CD14-positive monocyte (primary cell): Measurements from ENCODE around the gene TAS2R10. TPM values are rescaled to one million over a fixed set of nuclear protein-coding genes. Genes with fewer than 3 reads are reported as not detected.

Experiments
- DNase-seq, 3 donors: peaks; one replicate each; pipeline ENCODE4 v3.0.0-alpha.2; 2011 to 2022
- H2AFZ ChIP-seq: 2 replicates; pipeline ENCODE4 v1.6.0; 2012; ENCODE audit warnings: mild to moderate bottlenecking, low read depth, low read length, inconsistent platforms; ENCODE audit not compliant: insufficient read depth, poor library complexity, severe bottlenecking
- H3K27ac ChIP-seq, 2 donors: 1 replicate in 1 of 2; 2 replicates in 1 of 2; pipeline ENCODE4 v1.5.1; 2012 to 2013; ENCODE audit warnings: low read length in 2 of 2, control low read depth in 1 of 2, inconsistent platforms in 1 of 2, low read depth in 1 of 2, mild to moderate bottlenecking in 1 of 2
- H3K27me3 ChIP-seq, 2 donors: one replicate each; pipeline versions ENCODE4 v1.6.0 to v1.6.1; 2011 to 2013; ENCODE audit warnings: low read length in 2 of 2; ENCODE audit not compliant: control insufficient read depth in 2 of 2, insufficient read depth in 2 of 2
- H3K36me3 ChIP-seq, 2 donors: replicated peaks in 1 of 2; 1 replicate in 1 of 2; 2 replicates in 1 of 2; pipeline versions ENCODE4 v1.5.1 to v1.6.1; 2012 to 2013; ENCODE audit warnings: low read length in 2 of 2, control low read depth in 1 of 2, inconsistent platforms in 1 of 2, mild to moderate bottlenecking in 1 of 2; ENCODE audit not compliant: insufficient read depth in 2 of 2, control insufficient read depth in 1 of 2
- H3K4me1 ChIP-seq, 2 donors: 1 replicate in 1 of 2; 2 replicates in 1 of 2; pipeline versions ENCODE4 v1.5.1 to v1.6.1; 2012 to 2013; ENCODE audit warnings: low read length in 2 of 2, control low read depth in 1 of 2, inconsistent platforms in 1 of 2, mild to moderate bottlenecking in 1 of 2, moderate library complexity in 1 of 2; ENCODE audit not compliant: insufficient read depth in 2 of 2, control insufficient read depth in 1 of 2
- H3K4me2 ChIP-seq: replicated peaks from 2 replicates; pipeline ENCODE3; 2012; ENCODE audit warnings: low read length, moderate library complexity, mild to moderate bottlenecking; ENCODE audit not compliant: poor library complexity, severe bottlenecking; ENCODE audit errors: extremely low read depth
- H3K4me3 ChIP-seq, 3 experiments: fragments of 200-600 bp in 1 of 3; sonication (generic) in 1 of 3; replicated peaks in 1 of 3; 1 replicate in 2 of 3; 2 replicates in 1 of 3; pipeline ENCODE4 v1.5.1; 2011 to 2013; ENCODE audit warnings: low read length in 3 of 3, mild to moderate bottlenecking in 3 of 3, control low read depth in 2 of 3, low read depth in 2 of 3, inconsistent platforms in 1 of 3, moderate library complexity in 1 of 3
- H3K79me2 ChIP-seq: 2 replicates; pipeline ENCODE4 v1.6.0; 2012; ENCODE audit warnings: mild to moderate bottlenecking, control low read depth, inconsistent platforms, low read length, moderate library complexity; ENCODE audit not compliant: insufficient read depth
- H3K9ac ChIP-seq: 2 replicates; pipeline ENCODE4 v1.6.0; 2017; ENCODE audit warnings: low read length, mild to moderate bottlenecking; ENCODE audit not compliant: insufficient read depth, poor library complexity, severe bottlenecking
- H3K9me3 ChIP-seq, 2 donors: replicated peaks in 1 of 2; 1 replicate in 1 of 2; 2 replicates in 1 of 2; pipeline versions ENCODE4 v1.5.1 to v1.6.1; 2012 to 2013; ENCODE audit warnings: low read length in 2 of 2, control low read depth in 1 of 2; ENCODE audit not compliant: control insufficient read depth in 1 of 2, insufficient read depth in 1 of 2
- H4K20me1 ChIP-seq: 2 replicates; pipeline ENCODE4 v1.6.0; 2012; ENCODE audit warnings: mild to moderate bottlenecking, low read length, control low read depth, moderate library complexity; ENCODE audit not compliant: insufficient read depth
- H3K27ac Mint-ChIP-seq, 7 donors: one replicate each; pipeline ENCODE4 v1.8.0; 2020; ENCODE audit warnings: mild to moderate bottlenecking in 7 of 7, mixed read lengths in 7 of 7, moderate library complexity in 6 of 7, inconsistent platforms in 2 of 7
- H3K27me3 Mint-ChIP-seq, 3 donors: one replicate each; pipeline ENCODE4 v1.8.0; 2021 to 2022; ENCODE audit warnings: low read depth in 3 of 3, mild to moderate bottlenecking in 3 of 3, mixed read lengths in 3 of 3, moderate library complexity in 3 of 3, inconsistent platforms in 1 of 3
- H3K36me3 Mint-ChIP-seq, 2 donors: one replicate each; pipeline ENCODE4 v1.8.0; 2020; ENCODE audit warnings: mixed read lengths in 2 of 2, inconsistent platforms in 1 of 2, mild to moderate bottlenecking in 1 of 2
- H3K4me1 Mint-ChIP-seq: one replicate; pipeline ENCODE4 v1.8.0; 2020; ENCODE audit warnings: mild to moderate bottlenecking, mixed read lengths
- H3K4me3 Mint-ChIP-seq, 2 donors: one replicate each; pipeline ENCODE4 v1.8.0; 2020; ENCODE audit warnings: mild to moderate bottlenecking in 2 of 2, mixed read lengths in 2 of 2, moderate library complexity in 1 of 2
- H3K9me3 Mint-ChIP-seq, 7 donors: one replicate each; pipeline ENCODE4 v1.8.0; 2020 to 2022; ENCODE audit warnings: mixed read lengths in 7 of 7, mild to moderate bottlenecking in 6 of 7, moderate library complexity in 6 of 7, inconsistent platforms in 2 of 7
- WGBS: methylation state at CpG from one replicate; pipeline ENCODE4 v1.1.5; 2013; ENCODE audit warnings: missing lambda C conversion rate; ENCODE audit not compliant: insufficient coverage; 5-methylcytosine and 5-hydroxymethylcytosine counted together
- intact Hi-C, 2 donors: fragments of 100-400 bp; cut with micrococcal nuclease; formaldehyde crosslinking; loops; one replicate each; pipeline versions ENCODE4 v1.15.0 to v1.15.1; 2023
- polyA plus RNA-seq, 3 donors: library from polyadenylated mRNA; depleted of rRNA in 1 of 3; unstranded in 2 of 3; stranded (reverse) in 1 of 3; fragments of 300-500 nt in 2 of 3; fragments of >200 nt in 1 of 3; fragmentation: Illumina TruSeq in 2 of 3; gene quantifications; 1 replicate in 2 of 3; 2 replicates in 1 of 3; pipeline ENCODE4 v1.2.3, GENCODE V29; 2012 to 2021
- TF ChIP-seq, protein P1 (sequence below): fragments of 200-600 bp; IDR thresholded peaks from one replicate; pipeline ENCODE4 v1.8.0; 2022; ENCODE audit warnings: antibody characterized with exemption, mild to moderate bottlenecking

TAS2R10 gene
- polyA plus RNA-seq, 3 donors, result 0.08 TPM; not detected in 2

DNA sequence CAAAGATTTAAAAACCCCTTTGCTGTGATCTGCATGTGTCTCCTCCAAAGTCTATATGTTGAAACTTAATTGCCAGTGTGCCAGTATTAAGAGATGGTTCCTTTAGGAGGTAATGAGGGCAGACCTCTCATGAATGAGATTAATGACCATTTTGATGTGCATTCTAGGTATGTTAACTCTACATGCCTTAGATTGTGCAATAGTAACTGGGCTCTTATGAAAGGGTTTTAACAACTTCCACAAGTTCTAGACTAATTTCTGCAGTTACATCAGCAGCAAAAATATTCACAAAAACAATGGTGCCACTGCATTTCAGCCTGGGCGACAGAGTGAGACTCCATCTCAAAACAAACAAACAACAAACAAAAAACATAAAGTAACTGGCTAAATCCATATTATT, 3.8 kb upstream of the TAS2R10 start:
- no peak overlapping the region for H3K4me2 ChIP-seq
- no peak overlapping the region for H2AFZ ChIP-seq
- no peaks in the 10 kb centered on the region for H3K79me2 ChIP-seq
- no peaks in the 10 kb centered on the region for H4K20me1 ChIP-seq
- Mint-ChIP-seq H3K4me3 (no peak overlapping the region), H3K9me3 (peaks cover 0 to 7% (median 0%) of the 10 kb centered on the region in 7 donors), H3K36me3 (no peaks in the 10 kb centered on the region), H3K27ac (no peak overlapping the region), H3K27me3 (peaks cover 0 to 2% (median 0%) of the 10 kb centered on the region in 3 donors), H3K4me1 (no peaks in the 10 kb centered on the region)
- H3K4me1 ChIP-seq, result no peaks in the 10 kb centered on the region
- no peak for DNase-seq
- intact Hi-C loops, result no loop called here
- H3K9me3 ChIP-seq, result peaks cover 0 to 3% of the 10 kb centered on the region in 2 donors
- no peaks in the 10 kb centered on the region for H3K36me3 ChIP-seq
- no peak overlapping the region for H3K4me3 ChIP-seq
- H3K27ac ChIP-seq, result no peak overlapping the region
- H3K27me3 ChIP-seq, result no peaks in the 10 kb centered on the region
- WGBS, result no CpG with 5 or more reads among the region's 1 CpG
- TF ChIP-seq, protein P1, sequence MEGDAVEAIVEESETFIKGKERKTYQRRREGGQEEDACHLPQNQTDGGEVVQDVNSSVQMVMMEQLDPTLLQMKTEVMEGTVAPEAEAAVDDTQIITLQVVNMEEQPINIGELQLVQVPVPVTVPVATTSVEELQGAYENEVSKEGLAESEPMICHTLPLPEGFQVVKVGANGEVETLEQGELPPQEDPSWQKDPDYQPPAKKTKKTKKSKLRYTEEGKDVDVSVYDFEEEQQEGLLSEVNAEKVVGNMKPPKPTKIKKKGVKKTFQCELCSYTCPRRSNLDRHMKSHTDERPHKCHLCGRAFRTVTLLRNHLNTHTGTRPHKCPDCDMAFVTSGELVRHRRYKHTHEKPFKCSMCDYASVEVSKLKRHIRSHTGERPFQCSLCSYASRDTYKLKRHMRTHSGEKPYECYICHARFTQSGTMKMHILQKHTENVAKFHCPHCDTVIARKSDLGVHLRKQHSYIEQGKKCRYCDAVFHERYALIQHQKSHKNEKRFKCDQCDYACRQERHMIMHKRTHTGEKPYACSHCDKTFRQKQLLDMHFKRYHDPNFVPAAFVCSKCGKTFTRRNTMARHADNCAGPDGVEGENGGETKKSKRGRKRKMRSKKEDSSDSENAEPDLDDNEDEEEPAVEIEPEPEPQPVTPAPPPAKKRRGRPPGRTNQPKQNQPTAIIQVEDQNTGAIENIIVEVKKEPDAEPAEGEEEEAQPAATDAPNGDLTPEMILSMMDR, result no peak
- H3K9ac ChIP-seq, result no peak overlapping the region

DNA sequence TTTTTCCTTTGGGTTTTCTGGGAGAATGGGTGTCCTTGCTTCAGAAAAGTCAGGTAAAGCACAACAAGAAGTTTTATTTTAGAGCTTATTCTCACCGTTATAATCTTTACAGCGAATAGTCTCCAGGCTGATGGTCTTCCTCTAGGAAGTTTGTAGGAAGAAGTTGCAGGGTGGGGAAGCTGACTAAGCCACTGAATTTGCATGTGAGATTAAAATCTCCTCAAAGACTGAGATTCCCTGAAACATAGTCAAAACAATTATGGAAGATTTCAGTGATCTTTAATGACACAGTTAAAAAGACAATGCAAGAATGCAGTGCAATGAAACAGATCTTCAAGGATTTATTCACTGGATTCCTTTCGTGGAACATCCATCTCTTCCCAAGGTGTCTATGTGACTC, 1.2 kb downstream of the TAS2R10 start:
- Histone ChIP-seq H3K27ac (no peak overlapping the region), H2AFZ (no peak overlapping the region), H3K4me3 (no peak overlapping the region), H3K9ac (no peak overlapping the region), H4K20me1 (no peaks in the 10 kb centered on the region), H3K36me3 (no peaks in the 10 kb centered on the region), H3K9me3 (no peaks in the 10 kb centered on the region), H3K27me3 (no peaks in the 10 kb centered on the region), H3K79me2 (no peaks in the 10 kb centered on the region), H3K4me2 (no peak overlapping the region), H3K4me1 (no peaks in the 10 kb centered on the region)
- Mint-ChIP-seq H3K36me3 (no peaks in the 10 kb centered on the region), H3K27ac (no peak overlapping the region), H3K9me3 (no peaks in the 10 kb centered on the region), H3K27me3 (no peaks in the 10 kb centered on the region), H3K4me3 (no peak overlapping the region), H3K4me1 (no peaks in the 10 kb centered on the region)
- DNase-seq, result no peak
- TF ChIP-seq, protein P1, result no peak
- WGBS, result 100% methylated on average over 1 of the region's 3 CpGs
- intact Hi-C loops, result no loop called here
